Measurements from ENCODE around the gene FILIP1L. TPM values are rescaled to one million over a fixed set of nuclear protein-coding genes. Genes with fewer than 3 reads are reported as not detected.

FILIP1L gene
- total and polyA plus RNA-seq, 2 donors (not counting 1 experiment from before 2014, with no cell fraction given) = 0.32 to 0.48 TPM

GRCh38 chr3:100104817-100105413 lies 9.4 kb downstream of the FILIP1L start:
- POLR2A ChIA-PET = no interaction called here
- Histone ChIP-seq H3K4me1 (ENCODE audit: control insufficient read depth in 2 of 2, insufficient read depth in 2 of 2, low read length in 2 of 2) (peaks cover 23% of the 10 kb centered on the region in 2 donors), H3K4me2 (replicated peaks; ENCODE audit: low read depth, low read length, poor library complexity, severe bottlenecking) (no peak overlapping the region), H3K27ac (ENCODE audit: low read length in 2 of 2) (no peak overlapping the region), H3K79me2 (ENCODE audit: control insufficient read depth, insufficient read depth, low read length) (no peaks in the 10 kb centered on the region), H2AFZ (ENCODE audit: insufficient read depth, low read depth, low read length, poor library complexity, severe bottlenecking) (no peak overlapping the region), H3K36me3 (replicated peaks in 1 of 2; ENCODE audit: control extremely low read depth in 1 of 2, control insufficient read depth in 1 of 2, extremely low read depth in 1 of 2, insufficient read depth in 2 of 2, low read length in 1 of 2) (no peaks in the 10 kb centered on the region), H3K9ac (ENCODE audit: low read length) (no peak overlapping the region), H4K20me1 (ENCODE audit: control insufficient read depth, insufficient read depth, low read length, poor library complexity, severe bottlenecking) (no peaks in the 10 kb centered on the region), H3K9me3 (ENCODE audit: control extremely low read depth in 1 of 3, control insufficient read depth in 2 of 3, insufficient read depth in 1 of 3, low read length in 2 of 3) (no peaks in the 10 kb centered on the region), H3K27me3 (replicated peaks in 1 of 4; ENCODE audit: control extremely low read depth in 1 of 4, control insufficient read depth in 3 of 4, insufficient read depth in 4 of 4, low read length in 3 of 4) (no peaks in the 10 kb centered on the region), H3K4me3 (ENCODE audit: control extremely low read depth in 1 of 5, extremely low read depth in 1 of 5, insufficient read depth in 1 of 5, low read depth in 2 of 5, low read length in 4 of 5) (no peak overlapping the region)
- CTCF ChIA-PET = no interaction called here
- DNase-seq = no peak
- peak overlapping the region; percentile 50 for H3K27ac Mint-ChIP-seq
- peaks cover 2% of the 10 kb centered on the region for H3K9me3 Mint-ChIP-seq (ENCODE audit: insufficient read depth)
- no peaks in the 10 kb centered on the region for H3K27me3 Mint-ChIP-seq
- peak overlapping the region; percentile 35 for H3K4me3 Mint-ChIP-seq
- intact Hi-C loops (cut with micrococcal nuclease) = no loop called here
- ATAC-seq (ENCODE audit: low read depth) = no peak
- peaks cover 45% of the 10 kb centered on the region for H3K4me1 Mint-ChIP-seq
- TF ChIP-seq CTCF (IDR thresholded peaks at IDR 0.05) = no peak
- no peak for TF ChIP-seq EZH2 (IDR thresholded peaks at IDR 0.05; ENCODE audit: borderline replicate concordance, insufficient read depth, low read depth, low read length, poor library complexity, severe bottlenecking)

GRCh38 chr3:100104442-100104798 lies 9.9 kb downstream of the FILIP1L start:
- no peak for TF ChIP-seq CTCF (IDR thresholded peaks at IDR 0.05)
- no peak for TF ChIP-seq EZH2 (IDR thresholded peaks at IDR 0.05; ENCODE audit: borderline replicate concordance, insufficient read depth, low read depth, low read length, poor library complexity, severe bottlenecking)
- H3K4me1 Mint-ChIP-seq = peaks cover 45% of the 10 kb centered on the region
- peak overlapping the region; percentile 18 for H3K4me3 Mint-ChIP-seq
- intact Hi-C loops (cut with micrococcal nuclease) = no loop called here
- Histone ChIP-seq H3K9me3 (ENCODE audit: control extremely low read depth in 1 of 3, control insufficient read depth in 2 of 3, insufficient read depth in 1 of 3, low read length in 2 of 3) (no peaks in the 10 kb centered on the region), H3K9ac (ENCODE audit: low read length) (no peak overlapping the region), H3K4me3 (ENCODE audit: control extremely low read depth in 1 of 5, extremely low read depth in 1 of 5, insufficient read depth in 1 of 5, low read depth in 2 of 5, low read length in 4 of 5) (no peak overlapping the region), H4K20me1 (ENCODE audit: control insufficient read depth, insufficient read depth, low read length, poor library complexity, severe bottlenecking) (no peaks in the 10 kb centered on the region), H3K36me3 (replicated peaks in 1 of 2; ENCODE audit: control extremely low read depth in 1 of 2, control insufficient read depth in 1 of 2, extremely low read depth in 1 of 2, insufficient read depth in 2 of 2, low read length in 1 of 2) (no peaks in the 10 kb centered on the region), H3K27me3 (replicated peaks in 1 of 4; ENCODE audit: control extremely low read depth in 1 of 4, control insufficient read depth in 3 of 4, insufficient read depth in 4 of 4, low read length in 3 of 4) (no peaks in the 10 kb centered on the region), H2AFZ (ENCODE audit: insufficient read depth, low read depth, low read length, poor library complexity, severe bottlenecking) (no peak overlapping the region), H3K4me2 (replicated peaks; ENCODE audit: low read depth, low read length, poor library complexity, severe bottlenecking) (no peak overlapping the region), H3K4me1 (ENCODE audit: control insufficient read depth in 2 of 2, insufficient read depth in 2 of 2, low read length in 2 of 2) (peaks cover 23% of the 10 kb centered on the region in 2 donors), H3K27ac (ENCODE audit: low read length in 2 of 2) (no peak overlapping the region), H3K79me2 (ENCODE audit: control insufficient read depth, insufficient read depth, low read length) (no peaks in the 10 kb centered on the region)
- DNase-seq (no peak), ATAC-seq (ENCODE audit: low read depth) (no peak)
- 52% methylated on average over 2 of the region's 2 CpGs for WGBS (ENCODE audit: insufficient coverage)
- H3K9me3 Mint-ChIP-seq (ENCODE audit: insufficient read depth) = peaks cover 2% of the 10 kb centered on the region
- no peaks in the 10 kb centered on the region for H3K27me3 Mint-ChIP-seq
- ChIA-PET CTCF (no interaction called here), POLR2A (no interaction called here)
- H3K27ac Mint-ChIP-seq = peak overlapping the region; percentile 50

Data from B cell (primary cell).